Lower leg skin (tissue), 4 donors: ENCODE results near the gene USP10. TPM values are rescaled to one million over a fixed set of nuclear protein-coding genes. Genes with fewer than 3 reads are reported as not detected.

Source experiments
- DNase-seq, 2 donors: peaks; one replicate each; pipeline ENCODE4 v3.0.0-alpha.2; 2019; ENCODE audit warnings: low spot score in 2 of 2
- H3K4me3 ChIP-seq: fragments of 200-600 bp; sonication (generic); 2 replicates; pipeline ENCODE4 v1.5.1; 2017; ENCODE audit warnings: mild to moderate bottlenecking, low read depth; ENCODE audit not compliant: poor library complexity, severe bottlenecking
- CTCF ChIP-seq, 3 donors: fragments of 450-650 bp; IDR thresholded peaks; one replicate each; pipeline ENCODE4 v1.5.1; 2016; ENCODE audit warnings: antibody characterized with exemption in 3 of 3, mild to moderate bottlenecking in 3 of 3, moderate library complexity in 2 of 3
- POLR2A ChIP-seq, 2 donors: fragments of 450-650 bp; IDR thresholded peaks; one replicate each; pipeline ENCODE4 v1.6.1; 2016 to 2017; ENCODE audit warnings: antibody characterized with exemption in 2 of 2, mild to moderate bottlenecking in 1 of 2, moderate library complexity in 1 of 2
- WGBS, 2 donors: methylation state at CpG; one replicate each; pipeline ENCODE4 v1.1.5; 2018; 5-methylcytosine and 5-hydroxymethylcytosine counted together
- intact Hi-C: fragments of 100-400 bp; cut with DNase I; formaldehyde crosslinking; loops from one replicate; pipeline ENCODE4 v1.15.0; 2023; ENCODE audit warnings: low total_unique reads
- total RNA-seq, 4 donors: library from RNA; depleted of rRNA; stranded (reverse); fragments of >200 nt; gene quantifications; one replicate each; pipeline ENCODE4 v1.1.0, GENCODE V29; 2016

The USP10 gene
- total RNA-seq, 4 donors from 2014 or later = 54.3 to 69.0 (median 60.7) TPM

- intact Hi-C loops = no loop called here
- TF ChIP-seq POLR2A (IDR thresholded peaks at IDR 0.05) (no peak), CTCF (IDR thresholded peaks at IDR 0.05) (no peak)
- no peak overlapping the region for H3K4me3 ChIP-seq
- no peak for DNase-seq
- 92 to 95% methylated on average over 4 of the region's 4 CpGs for WGBS, 2 donors
These were observed 18.8 kb upstream of the USP10 start for GRCh38 chr16:84680843-84681629.

GRCh38 chr16:84683691-84684591, 15.9 kb upstream of the USP10 start:
- peak in 1 of 2 donors; percentile 49 for DNase-seq
- H3K4me3 ChIP-seq = no peak overlapping the region
- TF ChIP-seq CTCF (IDR thresholded peaks at IDR 0.05) = no peak
- TF ChIP-seq POLR2A (IDR thresholded peaks at IDR 0.05) = no peak
- WGBS, 2 donors = 70 to 74% methylated on average over 15 of the region's 15 CpGs
- intact Hi-C loops = no loop called here

GRCh38 chr16:84684592-84684965, 15.2 kb upstream of the USP10 start:
- H3K4me3 ChIP-seq = no peak overlapping the region
- intact Hi-C loops = no loop called here
- TF ChIP-seq CTCF (IDR thresholded peaks at IDR 0.05) (no peak), POLR2A (IDR thresholded peaks at IDR 0.05) (no peak)
- WGBS, 2 donors = 92 to 94% methylated on average over 4 of the region's 4 CpGs
- no peak for DNase-seq

- TF ChIP-seq CTCF (IDR thresholded peaks at IDR 0.05) (no peak), POLR2A (IDR thresholded peaks at IDR 0.05) (no peak)
- intact Hi-C loops = no loop called here
- DNase-seq = peak in 1 of 2 donors; percentile 15
- 87 to 88% methylated on average over 8 of the region's 8 CpGs for WGBS, 2 donors
- H3K4me3 ChIP-seq = no peak overlapping the region
These were observed 14.6 kb upstream of the USP10 start for GRCh38 chr16:84685210-84685609.

- TF ChIP-seq CTCF (IDR thresholded peaks at IDR 0.05) (no peak), POLR2A (IDR thresholded peaks at IDR 0.05) (no peak)
- intact Hi-C loops = no loop called here
- no peak overlapping the region for H3K4me3 ChIP-seq
- WGBS, 2 donors = 88 to 91% methylated on average over 6 of the region's 6 CpGs
- peak in 1 of 2 donors; percentile 32 for DNase-seq
These were observed 13.0 kb upstream of the USP10 start for GRCh38 chr16:84686707-84687298.
